Tibial nerve (tissue), 4 donors: ENCODE data around the gene MED1.

Experiments
- CTCF ChIP-seq, 5 experiments: fragments of 200-600 bp in 3 of 5; fragments of 450-650 bp in 2 of 5; sonication (generic) in 3 of 5; IDR thresholded peaks; one replicate each; pipeline ENCODE4 v1.5.1; 2016 to 2019; ENCODE audit warnings: antibody characterized with exemption in 5 of 5, mild to moderate bottlenecking in 3 of 5, moderate library complexity in 2 of 5
- EP300 ChIP-seq, 2 donors: sonication (generic); formaldehyde crosslinking; IDR thresholded peaks; one replicate each; pipeline ENCODE4 v1.6.1; 2017; ENCODE audit warnings: antibody characterized with exemption in 2 of 2, mild to moderate bottlenecking in 1 of 2
- POLR2A ChIP-seq, 2 donors: fragments of 450-650 bp; IDR thresholded peaks; one replicate each; pipeline ENCODE4 v1.6.1; 2017; ENCODE audit warnings: antibody characterized with exemption in 2 of 2, mild to moderate bottlenecking in 2 of 2, moderate library complexity in 2 of 2

GRCh38 chr17:39486242-39486641 is 35.2 kb upstream of the MED1 start:
- TF ChIP-seq CTCF (IDR thresholded peaks at IDR 0.05) (no peak), POLR2A (IDR thresholded peaks at IDR 0.05) (no peak), EP300 (IDR thresholded peaks at IDR 0.05) (no peak)
